Effector CD4-positive, alpha-beta T cell (primary cell): ENCODE results near the gene PPL.
"Not testable (repeated sequence)": the region's sequence is repeated elsewhere in the genome, so short reads cannot be mapped to it uniquely, and the experiment has no call there.

Source experiments
- DNase-seq: peaks from one replicate; pipeline ENCODE4 v3.0.0-alpha.2; 2020

Gene PPL

GRCh38 chr16:4908854-4909401, 28.0 kb downstream of the PPL start:
- no peak for DNase-seq

- no peak for DNase-seq
These were observed 31.9 kb downstream of the PPL start for GRCh38 chr16:4904942-4905615.

GRCh38 chr16:4904108-4904941, 32.6 kb downstream of the PPL start:
- no peak for DNase-seq

GRCh38 chr16:4902038-4902437, 34.9 kb downstream of the PPL start:
- no peak for DNase-seq

- no peak for DNase-seq
These were observed 36.2 kb downstream of the PPL start for GRCh38 chr16:4900750-4901149.

GRCh38 chr16:4900036-4900435, 36.9 kb downstream of the PPL start:
- DNase-seq: no peak

GRCh38 chr16:4899474-4899846, 37.5 kb downstream of the PPL start:
- DNase-seq: no peak

- no peak for DNase-seq
These were observed 38.0 kb downstream of the PPL start for GRCh38 chr16:4898811-4899473.

- DNase-seq: no peak
These were observed 39.6 kb downstream of the PPL start for GRCh38 chr16:4897328-4897727.

- DNase-seq: not testable (repeated sequence)
These were observed 40.2 kb downstream of the PPL start for GRCh38 chr16:4896761-4897160.

GRCh38 chr16:4895366-4895765, 41.6 kb downstream of the PPL start:
- no peak for DNase-seq

- DNase-seq: no peak
These were observed 42.4 kb downstream of the PPL start for GRCh38 chr16:4894276-4895150.

- no peak for DNase-seq
These were observed 43.7 kb downstream of the PPL start for GRCh38 chr16:4893103-4893862.

GRCh38 chr16:4892361-4893102, 44.4 kb downstream of the PPL start:
- DNase-seq: no peak

- no peak for DNase-seq
These were observed 45.1 kb downstream of the PPL start for GRCh38 chr16:4891886-4892216.

GRCh38 chr16:4891097-4891885, 45.7 kb downstream of the PPL start:
- no peak for DNase-seq

GRCh38 chr16:4890686-4891085, 46.3 kb downstream of the PPL start:
- DNase-seq: no peak

GRCh38 chr16:4890026-4890425, 46.9 kb downstream of the PPL start:
- DNase-seq: no peak

GRCh38 chr16:4888428-4889135, 48.4 kb downstream of the PPL start:
- no peak for DNase-seq

GRCh38 chr16:4886151-4886550, 50.8 kb downstream of the PPL start:
- DNase-seq: no peak
